ENCODE data around the gene SGPP1. TPM values are rescaled to one million over a fixed set of nuclear protein-coding genes. Genes with fewer than 3 reads are reported as not detected.

Gene SGPP1
- total RNA-seq, 1 experiment from 2014 or later: 20.8 TPM

DNA sequence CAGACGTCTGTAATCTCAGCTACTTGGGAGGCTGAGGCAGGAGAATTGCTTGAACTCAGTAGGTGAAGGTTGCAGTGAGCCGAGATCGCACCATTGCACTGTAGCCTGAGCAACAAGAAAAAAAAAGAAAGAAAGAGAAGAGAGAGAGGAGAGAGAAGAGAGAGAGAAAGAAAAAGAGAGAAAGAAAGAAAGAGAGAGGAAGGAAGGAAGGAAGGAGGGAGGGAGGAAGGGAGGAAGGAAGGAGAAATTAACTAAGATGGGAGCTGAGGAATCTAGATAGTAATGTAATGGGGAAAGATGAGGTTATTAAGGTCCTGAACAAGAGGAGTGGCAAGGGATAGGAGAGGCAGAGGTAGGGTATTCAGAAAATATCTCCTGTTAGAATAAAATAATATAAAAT, 17.4 kb upstream of the SGPP1 start:
- Mint-ChIP-seq H3K4me3 (ENCODE audit: unreplicated experiment) (no peak overlapping the region), H3K9me3 (ENCODE audit: unreplicated experiment) (no peaks in the 10 kb centered on the region), H3K36me3 (ENCODE audit: insufficient read depth, unreplicated experiment) (no peaks in the 10 kb centered on the region), H3K4me1 (ENCODE audit: insufficient read depth, unreplicated experiment) (no peaks in the 10 kb centered on the region), H3K27ac (ENCODE audit: low read depth, unreplicated experiment) (no peak overlapping the region), H3K27me3 (ENCODE audit: insufficient read depth, unreplicated experiment) (no peaks in the 10 kb centered on the region)
- CTCF ChIA-PET: interaction anchor here (0.6 to 1.6 kb wide), 3 partner anchors 100 to 142 kb away, joined by 3 to 7 read pairs (median 5); no protein-coding TSS in a partner anchor
- POLR2A ChIA-PET: no interaction called here
- TF ChIP-seq, protein P1, sequence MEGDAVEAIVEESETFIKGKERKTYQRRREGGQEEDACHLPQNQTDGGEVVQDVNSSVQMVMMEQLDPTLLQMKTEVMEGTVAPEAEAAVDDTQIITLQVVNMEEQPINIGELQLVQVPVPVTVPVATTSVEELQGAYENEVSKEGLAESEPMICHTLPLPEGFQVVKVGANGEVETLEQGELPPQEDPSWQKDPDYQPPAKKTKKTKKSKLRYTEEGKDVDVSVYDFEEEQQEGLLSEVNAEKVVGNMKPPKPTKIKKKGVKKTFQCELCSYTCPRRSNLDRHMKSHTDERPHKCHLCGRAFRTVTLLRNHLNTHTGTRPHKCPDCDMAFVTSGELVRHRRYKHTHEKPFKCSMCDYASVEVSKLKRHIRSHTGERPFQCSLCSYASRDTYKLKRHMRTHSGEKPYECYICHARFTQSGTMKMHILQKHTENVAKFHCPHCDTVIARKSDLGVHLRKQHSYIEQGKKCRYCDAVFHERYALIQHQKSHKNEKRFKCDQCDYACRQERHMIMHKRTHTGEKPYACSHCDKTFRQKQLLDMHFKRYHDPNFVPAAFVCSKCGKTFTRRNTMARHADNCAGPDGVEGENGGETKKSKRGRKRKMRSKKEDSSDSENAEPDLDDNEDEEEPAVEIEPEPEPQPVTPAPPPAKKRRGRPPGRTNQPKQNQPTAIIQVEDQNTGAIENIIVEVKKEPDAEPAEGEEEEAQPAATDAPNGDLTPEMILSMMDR (IDR thresholded peaks at IDR 0.05; ENCODE audit: unreplicated experiment): no peak
- no TSS peak for BruUV-seq (replicated peaks)
- intact Hi-C loops (cut with micrococcal nuclease): no loop called here
- no peak for DNase-seq (ENCODE audit: unreplicated experiment)

GRCh38 chr14:63737582-63738006, 9.7 kb upstream of the SGPP1 start:
- no TSS peak for BruUV-seq (replicated peaks)
- Mint-ChIP-seq H3K36me3 (ENCODE audit: insufficient read depth, unreplicated experiment) (no peaks in the 10 kb centered on the region), H3K27me3 (ENCODE audit: insufficient read depth, unreplicated experiment) (no peaks in the 10 kb centered on the region), H3K9me3 (ENCODE audit: unreplicated experiment) (no peaks in the 10 kb centered on the region), H3K4me3 (ENCODE audit: unreplicated experiment) (no peak overlapping the region), H3K4me1 (ENCODE audit: insufficient read depth, unreplicated experiment) (no peaks in the 10 kb centered on the region), H3K27ac (ENCODE audit: low read depth, unreplicated experiment) (no peak overlapping the region)
- POLR2A ChIA-PET: interaction anchor here (1.8 kb wide), 1 partner anchor 10 kb away, joined by 6 read pairs; the partner anchor contains the start of gene SGPP1
- intact Hi-C loops (cut with micrococcal nuclease): no loop called here
- CTCF ChIA-PET: interaction anchor here (1.0 kb wide), 1 partner anchor 1553 kb away, joined by 3 read pairs; no protein-coding TSS in a partner anchor
- TF ChIP-seq, protein P1 (IDR thresholded peaks at IDR 0.05; ENCODE audit: unreplicated experiment): no peak
- DNase-seq (ENCODE audit: unreplicated experiment): no peak

DNA sequence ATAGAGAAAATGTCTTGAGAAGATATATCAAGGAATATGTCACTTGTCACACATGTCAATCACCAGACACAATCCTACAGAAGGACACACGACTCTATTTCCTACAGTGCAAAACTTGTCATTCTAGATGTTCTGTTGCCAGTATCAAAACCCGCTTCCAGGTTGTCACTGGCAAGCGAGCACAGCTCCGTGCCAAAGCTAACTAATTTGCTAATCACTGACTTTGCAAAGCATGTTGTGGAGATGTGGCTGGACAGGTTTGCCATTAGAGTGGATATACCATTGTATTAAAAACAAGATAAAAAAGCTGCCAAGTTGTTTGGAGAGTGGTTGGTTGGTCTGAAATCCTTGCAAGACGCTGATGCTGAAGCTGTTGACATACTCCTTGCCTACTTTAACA, 7.9 kb upstream of the SGPP1 start:
- H3K9me3 Mint-ChIP-seq (ENCODE audit: unreplicated experiment): no peaks in the 10 kb centered on the region
- no peaks in the 10 kb centered on the region for H3K36me3 Mint-ChIP-seq (ENCODE audit: insufficient read depth, unreplicated experiment)
- no peak overlapping the region for H3K27ac Mint-ChIP-seq (ENCODE audit: low read depth, unreplicated experiment)
- no peak overlapping the region for H3K4me3 Mint-ChIP-seq (ENCODE audit: unreplicated experiment)
- DNase-seq (ENCODE audit: unreplicated experiment): no peak
- CTCF ChIA-PET: no interaction called here
- POLR2A ChIA-PET: interaction anchor here (0.6 kb wide), 1 partner anchor 1398 kb away, joined by 3 read pairs; no protein-coding TSS in a partner anchor
- H3K4me1 Mint-ChIP-seq (ENCODE audit: insufficient read depth, unreplicated experiment): no peaks in the 10 kb centered on the region
- TF ChIP-seq, protein P1 (IDR thresholded peaks at IDR 0.05; ENCODE audit: unreplicated experiment): no peak
- BruUV-seq (replicated peaks): no TSS peak
- H3K27me3 Mint-ChIP-seq (ENCODE audit: insufficient read depth, unreplicated experiment): no peaks in the 10 kb centered on the region
- intact Hi-C loops (cut with micrococcal nuclease): no loop called here

DNA sequence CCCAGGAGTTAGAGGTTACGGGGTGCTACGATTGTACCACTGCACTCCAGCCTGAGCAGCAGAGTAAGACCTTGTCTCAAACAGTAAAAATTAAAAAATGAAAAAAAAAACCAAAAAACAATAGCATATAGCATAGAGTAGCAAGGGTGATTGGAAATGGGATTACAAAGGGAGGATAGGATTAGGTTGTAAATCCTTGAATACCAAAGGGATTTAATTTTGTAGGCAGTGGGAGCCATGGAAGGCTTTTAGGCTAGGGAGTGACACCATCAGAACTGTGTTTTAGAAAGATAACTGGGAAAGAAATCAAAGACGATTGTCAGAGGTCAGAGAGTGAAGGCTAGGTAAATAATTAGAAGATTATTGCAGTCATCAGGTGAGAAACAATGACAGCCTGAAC, 2.8 kb upstream of the SGPP1 start:
- H3K36me3 Mint-ChIP-seq (ENCODE audit: insufficient read depth, unreplicated experiment): no peaks in the 10 kb centered on the region
- intact Hi-C loops (cut with micrococcal nuclease): no loop called here
- no peaks in the 10 kb centered on the region for H3K9me3 Mint-ChIP-seq (ENCODE audit: unreplicated experiment)
- TF ChIP-seq, protein P1 (IDR thresholded peaks at IDR 0.05; ENCODE audit: unreplicated experiment): no peak
- ChIA-PET CTCF (interaction anchor here (1.1 kb wide), 1 partner anchor 39 kb away, joined by 6 read pairs; no protein-coding TSS in a partner anchor), POLR2A (no interaction called here)
- no TSS peak for BruUV-seq (replicated peaks)
- H3K27ac Mint-ChIP-seq (ENCODE audit: low read depth, unreplicated experiment): no peak overlapping the region
- no peak overlapping the region for H3K4me3 Mint-ChIP-seq (ENCODE audit: unreplicated experiment)
- H3K4me1 Mint-ChIP-seq (ENCODE audit: insufficient read depth, unreplicated experiment): peaks cover 15% of the 10 kb centered on the region
- H3K27me3 Mint-ChIP-seq (ENCODE audit: insufficient read depth, unreplicated experiment): no peaks in the 10 kb centered on the region
- no peak for DNase-seq (ENCODE audit: unreplicated experiment)

Measured in MCF 10A (cell line).